Stimulated activated CD8-positive, alpha-beta memory T cell treated with anti-CD3 and anti-CD28 coated beads, Interleukin-2, amount 100 ng/mL, for 1 hour (primary cell): ENCODE results near the gene AZGP1.
"Not testable (repeated sequence)": the region's sequence is repeated elsewhere in the genome, so short reads cannot be mapped to it uniquely, and the experiment has no call there.

Experiments
- DNase-seq, 2 donors: peaks; one replicate each; pipeline ENCODE4 v3.0.0-alpha.2; 2020; ENCODE audit warnings: low read depth in 2 of 2

The AZGP1 gene

DNA sequence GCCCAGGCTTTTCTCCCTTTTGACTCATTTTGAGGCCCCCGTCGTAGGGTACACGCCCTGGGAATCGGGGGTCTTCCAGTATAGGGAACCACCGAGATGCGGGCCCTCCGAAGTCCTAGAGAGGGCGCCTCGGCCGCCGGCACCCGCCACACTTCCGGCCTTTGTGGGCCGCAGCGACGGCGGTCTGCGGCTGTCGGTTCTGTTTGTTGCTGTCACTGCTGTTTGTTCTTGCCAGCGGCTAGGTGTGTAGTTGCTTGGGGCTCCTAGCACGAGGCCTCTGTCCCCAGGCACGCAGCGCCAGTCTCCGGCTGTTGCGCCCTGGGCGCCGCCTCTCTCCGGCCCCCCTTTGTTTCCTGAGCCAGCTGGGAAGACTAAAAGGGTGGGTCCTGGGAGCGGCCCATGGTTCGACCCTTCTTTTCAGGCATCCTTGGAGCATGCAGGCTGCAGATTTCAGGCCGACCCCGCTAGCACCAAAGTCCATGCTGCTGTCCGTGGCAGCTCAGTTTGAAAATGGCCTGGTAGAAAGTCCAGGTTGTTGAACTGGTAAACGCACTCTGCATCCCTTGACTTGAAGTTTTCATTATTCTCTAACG lies 21.8 kb upstream of the AZGP1 start:
- peak; percentile 53 to 55 for DNase-seq

DNA sequence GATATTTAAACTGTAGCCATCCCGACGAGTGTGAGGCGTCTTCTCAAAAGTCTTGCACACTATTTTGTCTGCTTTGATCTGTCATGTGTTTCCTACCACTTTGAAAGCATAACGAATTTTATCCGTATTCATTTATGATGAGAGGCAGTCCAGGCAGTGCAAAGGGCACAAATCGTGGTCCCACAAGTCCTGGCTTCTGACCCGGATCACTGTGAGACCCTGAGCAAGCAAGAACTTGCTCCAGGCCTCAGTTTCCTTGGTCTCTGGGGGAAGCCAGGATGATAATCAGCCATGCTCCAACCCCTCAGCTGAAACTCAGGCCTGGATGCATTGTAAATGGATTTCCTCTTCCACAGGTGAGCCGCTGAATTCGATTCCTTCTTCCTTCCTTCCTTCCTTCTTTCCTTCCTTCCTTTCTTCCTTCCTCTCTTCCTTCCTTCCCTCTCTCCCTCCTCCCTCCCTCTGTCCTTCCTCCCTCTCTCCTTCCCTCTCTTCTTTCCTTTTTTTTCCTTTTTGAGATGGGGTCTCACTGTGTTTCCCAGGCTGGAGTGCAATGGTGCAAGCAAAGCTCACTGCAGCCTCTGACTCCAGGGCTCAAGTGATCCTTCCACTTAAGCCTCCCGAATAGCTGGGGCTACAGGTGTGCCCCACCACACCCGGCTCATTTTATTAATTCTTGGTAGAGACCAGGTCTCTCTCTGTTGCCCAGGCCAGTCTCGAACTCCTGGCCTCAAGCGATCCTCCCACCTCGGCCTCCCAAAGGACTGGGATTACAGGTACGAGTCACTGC lies 21.1 kb upstream of the AZGP1 start:
- DNase-seq: no peak

DNA sequence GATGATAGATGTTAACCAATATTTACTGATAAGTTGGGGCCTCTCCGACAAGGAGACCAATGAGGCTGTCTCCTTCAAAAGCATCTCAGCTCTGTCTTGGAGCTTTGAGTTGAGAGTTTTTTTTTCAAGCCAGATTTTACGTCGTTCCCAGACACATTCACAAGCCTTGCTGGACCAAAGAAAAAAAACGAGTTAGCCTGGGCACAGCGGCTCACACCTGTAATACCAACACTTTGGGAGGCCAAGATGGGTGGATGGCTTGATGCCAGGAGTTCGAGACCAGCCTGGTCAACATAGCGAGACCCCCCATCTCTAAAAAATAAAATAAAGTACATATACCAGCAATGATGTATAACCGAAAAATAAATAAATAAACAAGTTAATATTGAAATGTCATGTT lies 19.0 kb upstream of the AZGP1 start:
- DNase-seq: no peak

DNA sequence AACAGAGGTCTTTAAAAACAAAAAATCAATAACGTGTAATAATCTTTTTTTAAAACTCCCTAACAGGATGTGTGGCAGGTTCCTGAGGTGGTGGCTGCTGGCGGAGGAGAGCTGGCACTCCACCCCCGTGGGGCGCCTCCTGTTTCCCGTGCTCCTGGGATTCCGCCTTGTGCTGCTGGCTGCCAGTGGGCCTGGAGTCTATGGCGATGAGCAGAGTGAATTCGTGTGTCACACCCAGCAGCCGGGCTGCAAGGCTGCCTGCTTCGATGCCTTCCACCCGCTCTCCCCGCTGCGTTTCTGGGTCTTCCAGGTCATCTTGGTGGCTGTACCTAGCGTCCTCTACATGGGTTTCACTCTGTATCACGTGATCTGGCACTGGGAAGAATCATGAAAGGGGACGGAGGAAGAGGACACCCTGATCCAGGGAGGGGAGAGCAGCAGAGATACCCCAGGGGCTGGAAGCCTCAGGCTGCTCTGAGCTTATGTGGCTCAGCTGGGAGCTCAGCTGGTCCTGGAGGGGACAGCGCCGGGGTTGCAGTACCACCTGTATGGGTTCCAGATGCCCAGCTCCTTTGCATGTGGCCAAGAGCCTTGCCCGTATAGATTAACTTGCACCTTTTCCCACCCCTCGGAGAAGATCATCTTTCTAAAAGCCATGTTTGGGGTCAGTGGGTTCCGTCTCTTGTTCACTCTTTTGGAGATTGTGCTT lies 16.7 kb upstream of the AZGP1 start:
- DNase-seq: no peak

DNA sequence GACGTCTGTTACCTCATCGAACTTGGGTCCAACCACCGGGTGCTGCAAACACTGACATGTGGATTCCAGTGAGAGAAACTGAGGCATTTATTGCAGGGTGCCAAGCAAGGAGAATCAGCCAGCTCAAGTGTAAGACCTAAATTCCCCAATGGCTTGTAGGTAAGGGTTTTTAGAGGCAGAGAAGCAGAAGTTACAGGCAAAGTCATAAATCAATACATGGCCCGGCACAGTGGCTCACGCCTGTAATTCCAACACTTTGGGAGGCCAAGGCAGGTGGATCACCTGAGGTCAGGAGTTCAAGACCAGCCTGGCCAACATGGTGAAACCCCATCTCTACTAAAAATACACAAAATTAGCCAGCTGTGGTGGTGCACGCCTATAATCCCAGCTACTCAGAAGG lies 15.7 kb upstream of the AZGP1 start:
- not testable (repeated sequence) for DNase-seq

DNA sequence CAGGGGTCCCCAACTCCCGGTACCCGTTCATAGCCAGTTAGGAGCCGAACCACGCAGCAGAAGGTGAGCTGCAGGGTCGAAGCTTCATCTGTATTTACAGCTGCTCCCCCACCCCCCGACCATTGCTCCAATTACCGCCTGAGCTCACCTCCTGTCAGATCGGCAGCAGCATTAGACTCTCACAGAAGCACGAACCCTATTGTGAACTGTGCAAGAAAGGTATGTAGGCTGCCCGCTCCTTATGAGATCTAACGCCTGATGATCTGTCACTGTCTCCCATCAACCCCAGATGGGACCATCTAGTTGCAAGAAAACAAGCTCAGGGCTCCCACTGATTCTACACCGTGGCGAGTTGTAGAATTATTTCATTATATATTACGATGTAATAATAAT lies 14.6 kb upstream of the AZGP1 start:
- DNase-seq: no peak

DNA sequence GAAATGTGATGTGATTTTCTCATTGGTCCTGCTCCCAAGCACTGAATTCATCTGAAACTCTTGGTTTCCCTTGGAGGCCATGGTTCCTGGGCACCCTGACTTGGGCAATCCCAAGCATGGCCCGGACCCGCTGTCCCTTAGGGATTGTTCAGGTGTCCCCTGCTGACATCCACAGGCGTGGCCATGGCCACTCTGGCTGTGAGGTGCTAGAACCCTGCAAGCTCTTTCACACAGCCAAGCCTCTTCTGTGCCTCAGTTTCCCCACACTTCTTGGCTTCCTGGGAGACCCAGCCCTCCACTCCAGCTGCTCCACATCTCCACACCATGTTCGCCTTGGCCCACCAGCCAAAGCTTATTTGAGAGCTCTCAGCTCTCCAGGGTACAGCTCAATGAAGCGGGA lies 12.0 kb upstream of the AZGP1 start:
- no peak for DNase-seq

DNA sequence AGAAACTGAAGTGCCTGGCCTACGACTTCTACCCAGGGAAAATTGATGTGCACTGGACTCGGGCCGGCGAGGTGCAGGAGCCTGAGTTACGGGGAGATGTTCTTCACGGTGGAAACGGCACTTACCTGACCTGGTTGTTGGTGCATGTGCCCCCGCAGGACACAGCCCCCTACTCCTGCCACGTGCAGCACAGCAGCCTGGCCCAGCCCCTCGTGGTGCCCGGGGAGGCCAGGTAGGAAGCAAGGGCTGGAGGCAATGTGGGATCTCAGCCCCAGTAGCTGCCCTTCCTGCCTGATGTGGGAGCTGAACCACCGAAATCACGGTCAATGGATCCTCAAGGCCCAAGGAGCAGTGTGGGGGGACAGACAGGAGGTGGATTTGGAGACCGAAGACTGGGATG lies 11.5 kb upstream of the AZGP1 start:
- DNase-seq: not testable (repeated sequence)

DNA sequence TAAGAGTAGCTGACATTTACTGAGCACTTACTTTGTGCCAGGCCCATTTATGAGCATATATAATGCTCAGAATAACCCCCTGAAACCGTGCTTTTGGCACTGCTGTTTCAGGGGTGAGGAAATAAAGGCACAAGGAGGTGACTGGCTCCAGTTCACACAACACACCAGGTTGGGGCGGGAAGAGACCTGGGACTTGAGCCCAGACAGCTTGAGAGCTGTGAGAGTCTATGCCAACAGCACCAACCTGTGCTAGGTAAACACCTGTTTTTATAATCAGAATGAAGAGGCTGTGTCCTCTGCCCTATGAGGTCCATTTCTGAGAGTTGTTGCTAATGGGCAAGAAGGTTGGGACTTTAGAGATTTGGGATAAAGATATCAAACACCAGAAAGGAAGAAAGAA lies 8.8 kb upstream of the AZGP1 start:
- DNase-seq: no peak

DNA sequence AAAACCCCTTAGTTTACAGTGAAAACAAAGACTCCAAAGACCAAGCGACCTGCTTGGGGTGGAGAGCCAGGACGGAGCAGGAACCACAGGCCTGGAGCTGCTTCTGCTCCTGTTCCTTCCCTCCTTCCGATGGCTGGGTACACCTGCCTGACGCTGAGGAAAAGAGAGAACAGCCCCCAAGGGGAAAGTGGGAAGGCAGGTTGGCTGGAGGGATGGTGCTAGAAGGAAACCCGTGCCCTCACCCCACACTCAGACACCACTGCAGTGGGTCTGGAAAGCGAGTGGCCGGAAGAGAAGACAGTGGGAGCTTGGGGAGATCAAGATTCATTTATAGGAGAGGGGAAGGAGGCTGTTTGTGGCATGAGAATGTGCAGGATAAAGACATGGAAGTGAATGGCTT lies 5.2 kb upstream of the AZGP1 start:
- DNase-seq: not testable (repeated sequence)

DNA sequence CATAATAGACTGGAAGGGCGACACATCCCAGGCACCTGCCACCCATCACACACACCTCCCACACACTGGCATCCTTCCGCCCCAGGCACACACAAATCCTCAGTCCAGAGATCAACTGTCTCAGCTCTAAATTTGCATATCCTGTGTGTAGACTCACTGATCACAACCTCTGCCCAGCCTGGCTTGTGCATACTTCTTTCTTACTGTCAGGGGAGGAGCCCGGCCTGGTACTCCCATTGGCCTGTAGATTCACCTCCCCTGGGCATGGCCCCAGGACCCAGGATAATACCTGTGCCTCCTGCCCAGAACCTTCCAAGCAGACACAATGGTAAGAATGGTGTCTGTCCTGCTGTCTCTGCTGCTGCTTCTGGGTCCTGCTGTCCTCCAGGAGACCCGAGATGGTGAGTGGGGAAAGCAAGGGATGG lies 4.6 kb upstream of the AZGP1 start:
- DNase-seq: not testable (repeated sequence)

DNA sequence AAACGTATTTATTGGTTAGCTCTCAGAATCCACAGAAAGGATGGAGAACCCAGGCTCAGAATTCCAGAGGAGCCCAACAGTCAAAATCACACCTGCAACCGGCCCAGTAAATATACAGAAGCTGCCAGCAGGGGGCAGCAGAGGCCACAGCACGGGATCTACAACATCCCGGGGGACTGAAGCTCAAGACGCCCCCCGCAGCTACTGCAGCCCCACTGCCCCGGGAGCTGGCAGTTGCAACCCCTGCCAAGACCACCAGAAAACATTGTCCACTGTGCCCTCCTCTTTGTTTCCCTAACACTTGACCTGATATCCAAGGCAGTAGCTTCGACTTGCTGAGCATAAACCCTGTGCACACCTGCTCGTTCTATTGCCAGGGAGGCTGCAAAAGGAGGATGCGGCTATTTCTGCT lies 4.0 kb upstream of the AZGP1 start:
- DNase-seq: peak; percentile 42 to 53

DNA sequence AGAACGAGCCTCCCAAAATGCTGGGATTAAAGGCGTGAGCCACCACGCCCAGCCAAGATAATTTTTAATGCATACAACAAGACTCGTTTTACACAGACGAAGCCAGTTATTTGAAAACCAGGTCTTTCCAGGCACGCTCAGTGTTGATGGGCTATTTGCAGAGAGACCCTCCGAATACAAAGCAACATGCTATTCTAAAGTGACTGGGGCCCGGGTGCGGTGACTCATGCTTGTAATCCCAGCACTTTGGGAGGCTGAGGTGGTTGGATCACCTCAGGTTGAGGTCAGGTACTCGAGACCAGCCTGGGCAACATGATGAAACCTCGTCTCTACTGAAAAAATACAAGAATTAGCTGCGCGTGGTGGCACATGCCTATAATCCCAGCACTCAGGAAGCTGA lies 795 bp upstream of the AZGP1 start:
- DNase-seq: no peak

DNA sequence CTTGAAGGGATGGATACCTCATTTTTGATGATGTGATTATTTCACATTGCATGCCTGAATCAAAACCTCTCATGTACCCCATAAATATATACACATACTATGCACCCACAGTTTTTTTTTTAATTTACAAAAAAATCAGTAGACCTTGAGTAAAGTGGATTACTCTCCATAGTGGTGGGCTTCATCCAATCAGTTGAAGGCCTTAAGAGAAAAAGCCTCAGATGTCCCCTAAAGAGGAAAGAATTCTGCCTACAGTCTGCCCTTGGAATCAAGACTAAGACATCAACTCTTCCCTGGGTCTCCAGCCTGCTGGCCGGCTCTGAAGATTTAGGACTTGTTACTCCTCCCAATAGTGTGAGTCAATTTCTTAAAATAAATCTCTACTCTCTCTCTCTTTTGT lies 1.1 kb downstream of the AZGP1 start:
- DNase-seq: no peak

DNA sequence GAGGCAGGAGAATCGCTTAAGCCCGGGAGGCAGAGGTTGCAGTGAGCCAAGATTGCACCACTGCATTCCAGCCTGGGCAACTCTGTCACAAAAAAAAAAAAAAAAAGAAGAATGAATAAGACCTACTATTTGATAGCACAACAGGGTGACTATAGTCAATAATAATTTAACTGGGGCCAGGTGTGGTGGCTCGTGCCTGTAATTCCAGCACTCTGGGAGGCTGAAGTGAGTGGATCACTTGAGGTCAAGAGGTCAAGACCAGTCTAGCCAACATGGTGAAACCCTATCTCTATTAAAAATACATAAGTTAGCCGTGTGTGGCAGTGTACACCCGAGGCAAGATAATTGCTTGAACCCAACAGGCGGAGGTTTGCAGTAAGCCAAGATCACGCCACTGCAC lies 2.0 kb downstream of the AZGP1 start:
- not testable (repeated sequence) for DNase-seq

DNA sequence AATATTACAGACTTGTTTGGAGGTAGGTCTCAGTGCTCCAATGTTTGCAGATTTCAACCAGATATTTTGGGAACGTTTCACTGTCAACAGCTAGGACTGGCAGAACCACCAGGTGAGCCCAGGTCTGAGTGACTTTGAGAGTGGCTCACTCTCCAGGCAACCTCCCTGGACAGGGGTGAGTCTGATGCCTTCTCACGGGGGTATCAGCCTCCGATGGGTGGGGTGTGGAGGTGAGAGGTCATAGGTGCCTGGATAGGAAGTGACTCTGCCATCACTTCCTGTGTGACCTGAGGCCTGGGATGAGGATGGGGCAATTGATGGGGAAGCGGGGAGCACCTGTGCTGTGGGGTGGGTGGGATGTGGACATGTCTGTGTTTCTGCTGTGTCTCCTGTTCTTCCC lies 4.6 kb downstream of the AZGP1 start:
- DNase-seq: no peak

DNA sequence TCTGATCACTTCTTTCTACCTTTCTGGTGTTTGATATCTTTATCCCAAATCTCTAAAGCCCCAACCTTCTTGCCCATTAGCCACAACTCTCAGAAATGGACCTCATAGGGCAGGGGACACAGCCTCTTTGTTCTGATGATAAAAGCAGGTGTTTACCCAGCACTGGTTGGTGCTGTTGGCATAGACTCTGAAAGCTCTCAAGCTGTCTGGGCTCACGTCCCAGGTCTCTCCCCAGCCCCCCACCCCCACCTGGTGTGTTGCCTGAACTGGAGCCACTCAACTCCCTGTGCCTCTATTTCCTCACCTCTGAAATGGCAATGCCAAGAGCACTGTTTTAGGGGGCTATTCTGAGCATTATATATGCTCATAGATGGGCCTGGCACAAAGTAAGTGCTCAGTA lies 6.0 kb downstream of the AZGP1 start:
- not testable (repeated sequence) for DNase-seq

DNA sequence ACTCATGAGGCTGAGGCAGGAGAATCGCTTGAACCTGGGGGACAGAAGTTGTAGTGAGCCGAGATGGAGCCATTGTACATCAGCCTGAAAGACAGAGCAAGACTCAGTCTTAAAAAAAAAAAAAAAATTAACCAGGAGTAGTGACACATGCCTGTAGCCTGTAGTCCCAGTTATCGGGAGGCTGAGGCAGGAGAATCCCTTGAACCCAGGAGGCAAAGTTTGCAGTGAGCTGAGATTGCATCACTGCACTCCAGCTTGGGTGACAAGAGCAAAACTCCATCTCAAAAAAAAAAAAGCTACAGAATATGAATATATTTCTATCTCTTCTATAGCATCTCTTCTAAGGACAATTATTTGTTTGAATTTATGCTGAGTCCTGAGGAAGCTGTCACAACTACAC lies 6.5 kb downstream of the AZGP1 start:
- DNase-seq: no peak

DNA sequence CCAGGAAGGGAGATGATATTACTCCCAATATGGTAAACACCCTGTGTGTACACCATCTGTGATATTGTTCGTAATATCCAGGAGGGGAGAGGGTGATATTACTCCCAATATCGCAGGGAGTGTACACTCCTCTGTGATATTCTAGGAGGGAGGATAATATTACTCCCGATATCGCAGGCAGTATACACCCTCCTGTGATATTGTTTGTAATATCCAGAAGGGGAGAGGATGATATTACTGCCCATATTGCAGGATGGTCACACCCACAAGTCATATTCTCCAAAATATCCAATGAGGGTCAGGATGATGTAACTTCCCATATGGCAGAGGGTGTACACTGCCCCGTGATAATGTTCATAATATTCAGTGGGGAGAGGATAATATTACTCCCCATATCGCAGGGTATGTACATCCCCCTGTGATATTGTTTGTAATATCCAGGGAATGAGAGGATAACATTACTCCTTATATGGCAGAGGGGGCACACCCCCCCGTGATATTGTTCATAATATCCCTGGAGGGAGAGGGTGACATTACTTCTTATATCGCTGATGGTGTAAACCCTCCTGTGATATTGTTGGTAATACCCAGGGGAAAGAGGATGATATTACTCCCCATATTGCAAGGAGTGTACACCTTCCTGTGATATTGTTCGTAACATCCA lies 17.1 kb downstream of the AZGP1 start:
- no peak for DNase-seq

DNA sequence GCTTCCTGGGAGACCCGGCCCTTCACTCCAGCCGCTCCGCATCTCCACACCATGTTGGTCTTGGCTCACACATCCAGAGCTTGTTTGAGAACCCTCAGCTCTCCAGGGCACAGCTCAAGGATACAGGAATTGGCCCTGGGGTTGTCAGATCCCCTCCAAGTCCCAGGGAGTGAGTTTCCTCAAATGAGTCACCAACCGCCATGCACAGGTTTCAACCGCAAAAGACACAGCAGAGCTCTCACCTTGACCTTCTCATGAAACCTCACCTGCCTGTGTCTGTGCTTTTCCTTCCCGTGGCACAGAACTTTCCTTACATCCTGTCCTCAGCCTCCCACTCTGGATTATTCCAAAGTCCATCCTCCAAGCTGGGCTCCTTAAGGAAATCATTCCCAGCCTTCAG lies 20.6 kb downstream of the AZGP1 start:
- DNase-seq: no peak

DNA sequence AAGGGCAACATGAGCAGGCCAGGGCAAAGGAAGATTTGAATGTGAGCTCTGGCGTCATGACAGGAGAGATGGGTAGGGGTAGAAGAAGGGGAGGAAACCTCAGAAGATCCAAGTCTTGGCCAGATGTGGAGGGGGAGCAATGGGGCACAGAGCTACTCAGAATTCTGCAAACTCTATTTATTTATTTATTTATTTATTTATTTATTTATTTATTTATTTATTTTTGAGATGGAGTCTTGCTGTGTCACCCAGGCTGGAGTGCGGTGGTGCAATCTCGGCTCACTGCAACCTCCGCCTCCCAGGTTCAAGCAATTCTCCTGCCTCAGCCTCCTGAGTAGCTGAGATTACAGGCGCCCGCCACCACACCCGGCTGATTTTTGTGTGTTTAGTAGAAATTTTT lies 21.2 kb downstream of the AZGP1 start:
- DNase-seq: not testable (repeated sequence)

DNA sequence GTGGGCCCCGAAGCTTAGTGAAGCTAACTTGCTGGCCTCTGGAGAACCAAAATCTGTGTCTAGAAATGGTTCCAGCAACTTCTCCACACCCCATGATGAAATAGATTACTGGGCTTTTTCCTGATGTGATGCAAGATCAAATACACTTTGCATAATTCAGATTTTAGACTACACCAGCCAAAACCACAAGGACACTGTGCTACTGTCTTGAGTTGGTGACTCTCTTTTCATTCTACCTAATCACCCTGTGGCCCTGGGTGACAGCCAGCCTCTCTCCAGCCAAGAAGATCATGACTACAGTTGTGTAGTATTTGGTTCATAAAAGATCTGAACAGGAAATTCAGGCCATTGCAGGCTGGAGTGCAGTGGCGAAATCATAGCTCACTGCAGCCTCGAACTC lies 22.2 kb downstream of the AZGP1 start:
- no peak for DNase-seq
